GM12891 (cell line): ENCODE measurements around the gene FRMD6.

ENCODE experiments used
- POLR2A ChIP-seq: IDR thresholded peaks from 2 replicates; pipeline ENCODE4 v1.6.1; 2011; ENCODE audit warnings: low read depth, low read length, control low read depth
- POLR2AphosphoS5 ChIP-seq: IDR thresholded peaks from 2 replicates; pipeline ENCODE4 v1.6.1; 2011; ENCODE audit warnings: low read depth, low read length, control low read depth

GRCh38 chr14:51657762-51658161, 6.1 kb downstream of the FRMD6 start:
- TF ChIP-seq POLR2A: no peak
- TF ChIP-seq POLR2AphosphoS5: no peak
